GM12891 (cell line): ENCODE results near the gene SLC25A17.

ENCODE experiments used
- POLR2A ChIP-seq: IDR thresholded peaks from 2 replicates; pipeline ENCODE4 v1.6.1; 2011; ENCODE audit warnings: low read depth, low read length, control low read depth
- POLR2AphosphoS5 ChIP-seq: IDR thresholded peaks from 2 replicates; pipeline ENCODE4 v1.6.1; 2011; ENCODE audit warnings: low read depth, low read length, control low read depth
- SPI1 ChIP-seq: IDR thresholded peaks from 2 replicates; pipeline ENCODE4 v1.6.1; 2011; ENCODE audit warnings: low read depth, low read length, control low read depth
- TAF1 ChIP-seq: IDR thresholded peaks from 2 replicates; pipeline ENCODE4 v1.6.1; 2011; ENCODE audit warnings: low read depth, low read length, control low read depth

DNA sequence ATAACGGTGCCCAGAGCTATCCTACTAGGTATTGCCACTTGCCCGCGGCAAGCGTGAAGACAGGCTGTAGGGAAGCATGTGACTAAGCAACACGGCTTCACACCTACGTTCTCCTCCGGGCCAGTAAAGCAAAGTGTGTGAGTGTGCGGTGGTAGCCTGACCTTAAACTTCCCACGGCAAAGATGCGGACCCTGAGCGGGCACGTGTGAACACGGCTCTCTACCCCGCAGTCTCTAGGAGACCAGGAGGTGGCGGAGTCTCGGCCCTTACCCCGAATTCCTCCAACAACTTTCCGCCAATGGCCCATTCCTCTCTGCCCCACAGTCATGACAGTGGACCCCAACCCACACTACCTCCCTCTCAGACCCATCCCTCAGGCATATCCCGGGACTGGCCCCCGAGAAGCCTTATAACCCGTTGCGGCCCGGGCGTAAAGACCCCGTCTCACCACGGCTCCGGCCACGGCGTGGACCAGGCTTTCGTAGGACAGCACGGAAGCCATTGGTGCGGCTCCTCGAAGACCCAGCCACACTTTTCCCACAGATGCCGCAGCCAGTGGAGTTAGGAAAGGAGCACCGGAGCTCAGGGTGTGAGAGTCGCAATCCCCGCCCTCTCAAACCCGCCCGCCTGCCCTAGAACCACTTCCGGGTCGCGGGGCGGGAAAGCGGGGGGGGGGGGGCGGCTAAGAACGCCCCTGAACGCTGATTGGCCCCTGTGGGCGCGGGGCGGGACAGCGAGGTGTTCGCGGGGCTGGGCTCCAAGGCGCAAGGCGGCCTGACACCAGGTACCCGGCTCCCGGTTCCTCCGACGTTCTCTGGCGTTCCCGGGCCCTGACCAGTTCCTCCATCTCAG is at the start of gene SLC25A17:
- TF ChIP-seq POLR2AphosphoS5 (0 out of 2 replicates have a peak, but pooled peaks have one; percentile 32), POLR2A (peak; percentile 64), SPI1 (peak; percentile 36; the same call in 1 of the 2 replicates), TAF1 (no peak)
